ENCODE results near the gene SIM2.

- no peak for TF ChIP-seq CTCF (IDR thresholded peaks at IDR 0.05)
- no peak for TF ChIP-seq POLR2A (IDR thresholded peaks at IDR 0.05)
- no peak for TF ChIP-seq POLR2AphosphoS5 (IDR thresholded peaks at IDR 0.05; ENCODE audit: insufficient read depth in 1 of 2, low read depth in 1 of 2)
Measured at GRCh38 chr21:36729310-36729970, 30.5 kb downstream of the SIM2 start.
